GM12892 (cell line): ENCODE data around the gene HPCA.

Experiments used
- DNase-seq: peaks from one replicate; pipeline ENCODE4 v3.0.0; 2011; ENCODE audit not compliant: insufficient read length
- FAIRE-seq: peaks from 2 replicates; lab custom pipeline; 2011; peaks lifted over from hg19 to GRCh38; lab: Jason Lieb, UNC
- POLR2A ChIP-seq: IDR thresholded peaks from 2 replicates; pipeline ENCODE4 v1.6.1; 2011; ENCODE audit warnings: low read depth, low read length, control low read depth
- POLR2AphosphoS5 ChIP-seq: IDR thresholded peaks from 2 replicates; pipeline ENCODE4 v1.6.1; 2011; ENCODE audit warnings: low read depth, low read length, control low read depth
- TAF1 ChIP-seq: IDR thresholded peaks from 2 replicates; pipeline ENCODE4 v1.6.1; 2011; ENCODE audit warnings: low read depth, mild to moderate bottlenecking, control low read depth, low read length, borderline replicate concordance

The HPCA gene

GRCh38 chr1:32933742-32934322, 47.5 kb downstream of the HPCA start:
- no peak for DNase-seq
- TF ChIP-seq TAF1 (no peak), POLR2AphosphoS5 (no peak), POLR2A (no peak)
- no peak for FAIRE-seq

- FAIRE-seq (no peak), DNase-seq (no peak)
- TF ChIP-seq POLR2A = no peak
- TF ChIP-seq POLR2AphosphoS5 = no peak
- no peak for TF ChIP-seq TAF1
Measured at GRCh38 chr1:32934535-32934934, 48.2 kb downstream of the HPCA start.

GRCh38 chr1:32937061-32937460, 50.8 kb downstream of the HPCA start:
- no peak for FAIRE-seq
- DNase-seq = no peak
- TF ChIP-seq POLR2AphosphoS5 (no peak), POLR2A (no peak), TAF1 (no peak)

- FAIRE-seq (no peak), DNase-seq (no peak)
- TF ChIP-seq POLR2AphosphoS5 = no peak
- no peak for TF ChIP-seq POLR2A
- TF ChIP-seq TAF1 = no peak
Measured at GRCh38 chr1:32939655-32940371, 53.5 kb downstream of the HPCA start.

GRCh38 chr1:32944180-32944579, 57.9 kb downstream of the HPCA start:
- DNase-seq (no peak), FAIRE-seq (no peak)
- TF ChIP-seq POLR2AphosphoS5 (no peak), POLR2A (no peak), TAF1 (no peak)
